A549 (cell line): ENCODE measurements around the gene ACYP1.

Experiments
- POLR2A ChIP-seq: IDR thresholded peaks from 2 replicates; pipeline ENCODE4 v1.6.1; 2012; ENCODE audit warnings: mild to moderate bottlenecking, low read length
- SMC3 ChIP-seq: fragments of >200 bp; sonication (Bioruptor Twin); formaldehyde crosslinking; IDR thresholded peaks from 3 replicates; pipeline ENCODE4 v1.6.1; 2018; ENCODE audit warnings: inconsistent platforms

DNA sequence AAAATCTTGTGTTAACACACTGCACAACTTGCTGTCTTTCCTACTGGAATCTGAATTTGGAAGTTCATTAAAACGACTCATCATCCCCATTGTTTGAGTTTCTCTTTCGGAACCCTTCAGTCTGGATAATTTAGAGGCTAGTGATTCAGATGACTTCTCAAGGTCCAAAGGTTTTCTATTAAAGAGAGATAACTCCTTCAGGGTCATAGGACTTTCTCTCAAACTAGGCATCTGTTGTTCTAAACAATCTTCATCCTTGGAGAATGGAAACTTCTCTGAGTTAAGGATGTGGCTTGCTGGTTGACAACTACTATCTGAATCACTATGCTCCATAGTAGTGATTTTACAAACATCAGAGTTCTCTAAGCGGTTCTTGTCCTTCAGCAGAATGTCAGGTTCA is 16.9 kb downstream of the ACYP1 start:
- TF ChIP-seq SMC3 (no peak), POLR2A (no peak)
